B cell (primary cell): ENCODE measurements around the gene EFNA3. TPM values are rescaled to one million over a fixed set of nuclear protein-coding genes. Genes with fewer than 3 reads are reported as not detected.
A peak's percentile ranks its signal among the peaks of the same experiment; 100 is the strongest.

Source experiments
- ATAC-seq: fragments of 200-7000 bp; cut with Tn5 transposase; one replicate; pipeline ENCODE4 v1.10.0; 2021; ENCODE audit warnings: low read depth, mild to moderate bottlenecking, moderate number of reproducible peaks, moderate library complexity
- CTCF ChIA-PET: fragments of 350-600 bp; sonication (Branson Sonifier 250); formaldehyde crosslinking; loops from one replicate; lab custom pipeline; 2021; ENCODE audit warnings: antibody characterized with exemption, inconsistent platforms; lab: Charles Lee
- POLR2A ChIA-PET: fragments of 350-600 bp; sonication (Branson Sonifier 250); formaldehyde crosslinking; loops from one replicate; lab custom pipeline; 2021; ENCODE audit warnings: antibody characterized with exemption; lab: Charles Lee
- DNase-seq: peaks from one replicate; pipeline ENCODE4 v3.0.0; 2013
- H2AFZ ChIP-seq: 2 replicates; pipeline ENCODE4 v1.6.1; 2012; ENCODE audit warnings: mild to moderate bottlenecking, low read depth, low read length; ENCODE audit not compliant: insufficient read depth, poor library complexity, severe bottlenecking
- H3K27ac ChIP-seq, 2 donors: 1 replicate in 1 of 2; 2 replicates in 1 of 2; pipeline ENCODE4 v1.5.1; 2012 to 2013; ENCODE audit warnings: low read length in 2 of 2, mild to moderate bottlenecking in 2 of 2, moderate library complexity in 1 of 2
- H3K27me3 ChIP-seq, 4 experiments: fragments of 200-600 bp in 1 of 4; sonication (generic) in 1 of 4; replicated peaks in 1 of 4; 1 replicate in 2 of 4; 2 replicates in 2 of 4; pipeline versions ENCODE4 v1.6.1 to v1.7.0; 2013 to 2016; ENCODE audit warnings: low read length in 3 of 4, mild to moderate bottlenecking in 2 of 4, mixed read lengths in 1 of 4, moderate library complexity in 1 of 4; ENCODE audit not compliant: insufficient read depth in 4 of 4, control insufficient read depth in 3 of 4; ENCODE audit errors: control extremely low read depth in 1 of 4
- H3K36me3 ChIP-seq, 2 experiments: replicated peaks in 1 of 2; 1 replicate in 1 of 2; 2 replicates in 1 of 2; pipeline versions ENCODE4 v1.6.1 to v1.7.1; 2013; ENCODE audit warnings: low read length in 1 of 2; ENCODE audit not compliant: insufficient read depth in 2 of 2, control insufficient read depth in 1 of 2; ENCODE audit errors: control extremely low read depth in 1 of 2, extremely low read depth in 1 of 2
- H3K4me1 ChIP-seq, 2 donors: fragments of 200-600 bp in 1 of 2; sonication (generic) in 1 of 2; 1 replicate in 1 of 2; 2 replicates in 1 of 2; pipeline versions ENCODE4 v1.5.1 to v1.6.1; 2013 to 2017; ENCODE audit warnings: low read length in 2 of 2; ENCODE audit not compliant: control insufficient read depth in 2 of 2, insufficient read depth in 2 of 2
- H3K4me2 ChIP-seq: replicated peaks from 2 replicates; pipeline ENCODE3; 2012; ENCODE audit warnings: mild to moderate bottlenecking, low read depth, low read length; ENCODE audit not compliant: poor library complexity, severe bottlenecking
- H3K4me3 ChIP-seq, 5 experiments: fragments of 200-600 bp in 1 of 5; sonication (generic) in 1 of 5; 1 replicate in 3 of 5; 2 replicates in 2 of 5; pipeline versions ENCODE4 v1.5.1 to v1.7.0; 2011 to 2016; ENCODE audit warnings: low read length in 4 of 5, mild to moderate bottlenecking in 4 of 5, low read depth in 2 of 5, control low read depth in 1 of 5, moderate library complexity in 1 of 5; ENCODE audit not compliant: insufficient read depth in 1 of 5; ENCODE audit errors: control extremely low read depth in 1 of 5, extremely low read depth in 1 of 5
- H3K79me2 ChIP-seq: fragments of 200-600 bp; sonication (generic); one replicate; pipeline ENCODE4 v1.6.0; 2016; ENCODE audit warnings: low read length; ENCODE audit not compliant: control insufficient read depth, insufficient read depth
- H3K9ac ChIP-seq: fragments of 200-600 bp; sonication (generic); 2 replicates; pipeline ENCODE4 v1.6.1; 2017; ENCODE audit warnings: mild to moderate bottlenecking, low read length, moderate library complexity
- H3K9me3 ChIP-seq, 3 donors: one replicate each; pipeline versions ENCODE4 v1.6.1 to v1.7.1; 2013; ENCODE audit warnings: low read length in 2 of 3; ENCODE audit not compliant: control insufficient read depth in 2 of 3, insufficient read depth in 1 of 3; ENCODE audit errors: control extremely low read depth in 1 of 3
- H4K20me1 ChIP-seq: 2 replicates; pipeline ENCODE4 v1.6.0; 2012; ENCODE audit warnings: mild to moderate bottlenecking, low read length; ENCODE audit not compliant: insufficient read depth, control insufficient read depth, poor library complexity, severe bottlenecking
- H3K27ac Mint-ChIP-seq: one replicate; pipeline ENCODE4 v1.8.0; 2021; ENCODE audit warnings: mixed read lengths
- H3K27me3 Mint-ChIP-seq: one replicate; pipeline ENCODE4 v1.8.0; 2021; ENCODE audit warnings: mixed read lengths
- H3K4me1 Mint-ChIP-seq: one replicate; pipeline ENCODE4 v1.8.0; 2021; ENCODE audit warnings: mixed read lengths
- H3K4me3 Mint-ChIP-seq: one replicate; pipeline ENCODE4 v1.8.0; 2021; ENCODE audit warnings: mixed read lengths
- H3K9me3 Mint-ChIP-seq: one replicate; pipeline ENCODE4 v1.8.0; 2022; ENCODE audit warnings: mixed read lengths; ENCODE audit not compliant: insufficient read depth
- CTCF ChIP-seq: fragments of 200-600 bp; IDR thresholded peaks from one replicate; pipeline ENCODE4 v1.8.0; 2022; ENCODE audit warnings: antibody characterized with exemption, mild to moderate bottlenecking
- EZH2 ChIP-seq: IDR thresholded peaks from 2 replicates; pipeline ENCODE4 v1.6.1; 2012; ENCODE audit warnings: borderline replicate concordance, low read depth, mild to moderate bottlenecking, moderate library complexity, low read length; ENCODE audit not compliant: insufficient read depth, poor library complexity, severe bottlenecking
- WGBS: methylation state at CpG from one replicate; pipeline ENCODE4 v1.1.5; 2013; ENCODE audit warnings: missing lambda C conversion rate; ENCODE audit not compliant: insufficient coverage; 5-methylcytosine and 5-hydroxymethylcytosine counted together
- intact Hi-C: fragments of 100-400 bp; cut with micrococcal nuclease; formaldehyde crosslinking; loops from one replicate; pipeline ENCODE4 v1.10.0; 2022
- polyA plus RNA-seq: library from polyadenylated mRNA; depleted of rRNA; stranded (reverse); fragments of >200 nt; gene quantifications from 2 replicates; pipeline ENCODE4 v1.2.3, GENCODE V29; 2012
- total RNA-seq, 2 donors: library from RNA; stranded (reverse); fragments of 120-200 nt in 1 of 2; gene quantifications; 1 replicate in 1 of 2; 2 replicates in 1 of 2; pipeline versions ENCODE4 v1.2.3 to v1.2.4, GENCODE V29; 2013 to 2022

The EFNA3 gene
- total and polyA plus RNA-seq, 2 donors (not counting 1 experiment from before 2014, with no cell fraction given), result 1.6 to 3.2 TPM

GRCh38 chr1:155135415-155136028, 56.9 kb downstream of the EFNA3 start, which contains the start of gene SLC50A1:
TSS of gene SLC50A1 (plus strand) at chr1:155135852. CDS start at chr1:155135912, 60 bp downstream.
- Histone ChIP-seq H3K9ac (peak within 1 kb of the TSS; percentile 100), H3K4me2 (peak within 1 kb of the TSS; percentile 84), H3K9me3 (no peaks in the 10 kb centered on the region), H3K27me3 (no peaks in the 10 kb centered on the region), H3K79me2 (peaks cover 33% of the 10 kb centered on the region), H3K27ac (peak within 1 kb of the TSS; percentile 99 to 100), H3K4me3 (peak within 1 kb of the TSS; percentile 86 to 99 (median 92)), H2AFZ (peak within 1 kb of the TSS; percentile 93), H3K4me1 (peaks cover 22 to 26% of the 10 kb centered on the region in 2 donors), H4K20me1 (peaks cover 9% of the 10 kb centered on the region), H3K36me3 (peaks cover 0 to 5% of the 10 kb centered on the region in 2 experiments)
- Mint-ChIP-seq H3K4me1 (peaks cover 46% of the 10 kb centered on the region), H3K4me3 (peak within 1 kb of the TSS; percentile 100), H3K27ac (peak within 1 kb of the TSS; percentile 98), H3K27me3 (peaks cover 3% of the 10 kb centered on the region), H3K9me3 (no peaks in the 10 kb centered on the region)
- POLR2A ChIA-PET, result interaction anchor here (0.6 to 2.6 kb wide), 10 partner anchors 15 to 133 kb away, joined by 3 to 21 read pairs (median 5); partner anchors contain the start of gene ZBTB7B
- ATAC-seq, result peak; percentile 86
- CTCF ChIA-PET, result interaction anchor here (0.9 to 5.3 kb wide), 9 partner anchors 10 to 91 kb away, joined by 3 to 51 read pairs (median 14); partner anchors contain the start of gene KRTCAP2
- intact Hi-C loops, result loop anchor here (1.0 kb wide), 2 partner anchors 15 to 50 kb away; no protein-coding TSS in a partner anchor
- DNase-seq, result peak; percentile 96
- WGBS, result 1% methylated on average over 51 of the region's 52 CpGs
- TF ChIP-seq CTCF (no peak), EZH2 (no peak)

GRCh38 chr1:155136748-155137147, 58.1 kb downstream of the EFNA3 start:
- H3K27ac Mint-ChIP-seq, result peak overlapping the region; percentile 98
- ChIA-PET CTCF (interaction anchor here (1.0 to 5.3 kb wide), 6 partner anchors 15 to 51 kb away, joined by 3 to 51 read pairs (median 12); partner anchors contain the start of gene KRTCAP2), POLR2A (interaction anchor here (0.6 to 2.6 kb wide), 6 partner anchors 14 to 138 kb away, joined by 3 to 21 read pairs (median 6); no protein-coding TSS in a partner anchor)
- ATAC-seq (no peak), DNase-seq (peak; percentile 52)
- Histone ChIP-seq H3K27me3 (no peaks in the 10 kb centered on the region), H3K9ac (peak overlapping the region; percentile 100), H3K4me3 (peak overlapping the region; percentile 60 to 99 (median 92)), H3K9me3 (no peaks in the 10 kb centered on the region), H3K27ac (peak overlapping the region; percentile 99 to 100), H3K4me2 (peak overlapping the region; percentile 84), H2AFZ (peak overlapping the region; percentile 93), H4K20me1 (peaks cover 9% of the 10 kb centered on the region), H3K36me3 (peaks cover 0 to 5% of the 10 kb centered on the region in 2 experiments), H3K4me1 (peaks cover 22 to 29% of the 10 kb centered on the region in 2 donors), H3K79me2 (peaks cover 33% of the 10 kb centered on the region)
- WGBS, result 35% methylated on average over 6 of the region's 6 CpGs
- intact Hi-C loops, result no loop called here
- H3K4me3 Mint-ChIP-seq, result peak overlapping the region; percentile 100
- TF ChIP-seq CTCF (no peak), EZH2 (no peak)
- H3K4me1 Mint-ChIP-seq, result peaks cover 48% of the 10 kb centered on the region
- H3K27me3 Mint-ChIP-seq, result no peaks in the 10 kb centered on the region
- no peaks in the 10 kb centered on the region for H3K9me3 Mint-ChIP-seq
